Dermis blood vessel endothelial cell (primary cell): Measurements from ENCODE around the gene SPEF2. TPM values are rescaled to one million over a fixed set of nuclear protein-coding genes. Genes with fewer than 3 reads are reported as not detected.

Experiments used
- DNase-seq: peaks from one replicate; pipeline ENCODE4 v3.0.0; 2010
- total RNA-seq: library from RNA; depleted of rRNA; stranded (reverse); fragments of >200 nt; gene quantifications from 2 replicates; pipeline ENCODE4 v1.2.3, GENCODE V29; 2014

SPEF2 gene
- total RNA-seq, 1 donor from 2014 or later, result 1.2 TPM

- DNase-seq, result peak; percentile 18
Measured at GRCh38 chr5:35856765-35857351, 239.2 kb downstream of the SPEF2 start, which contains the start of gene IL7R. Gene IL7R, plus strand, starts transcription at chr5:35856891. Its CDS starts 87 bp downstream, at chr5:35856978.

DNA sequence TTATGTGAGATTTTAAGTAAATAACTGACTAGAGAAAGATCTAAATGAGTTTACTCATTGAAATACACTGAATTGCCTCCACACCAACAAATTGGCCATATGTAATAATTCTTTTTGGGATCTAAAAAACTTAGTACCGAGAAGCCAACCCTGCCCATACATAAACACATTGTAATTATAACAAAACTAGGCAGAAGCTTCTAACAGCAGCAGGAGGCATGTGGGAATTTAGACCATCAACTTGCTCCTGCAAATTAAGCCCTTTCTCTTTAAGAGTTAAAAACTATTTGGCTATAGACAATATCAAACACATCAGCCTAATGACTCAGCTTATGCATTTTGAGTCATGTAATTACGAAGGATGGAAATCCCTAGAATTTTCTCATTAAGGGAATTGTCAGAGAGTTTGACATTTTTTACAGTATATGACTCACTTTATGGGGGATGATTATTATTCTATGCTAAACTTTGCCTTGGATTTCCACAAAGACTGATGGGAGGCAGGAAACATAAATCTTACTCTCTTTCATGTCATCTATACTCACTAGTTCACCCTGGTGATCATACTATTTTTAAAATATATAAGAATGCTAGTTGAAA is 240.0 kb downstream of the SPEF2 start:
- DNase-seq, result peak; percentile 84

- peak; percentile 58 for DNase-seq
Measured at GRCh38 chr5:35859101-35859661, 241.5 kb downstream of the SPEF2 start.

GRCh38 chr5:35860686-35861085 is 243.0 kb downstream of the SPEF2 start:
- no peak for DNase-seq

DNA sequence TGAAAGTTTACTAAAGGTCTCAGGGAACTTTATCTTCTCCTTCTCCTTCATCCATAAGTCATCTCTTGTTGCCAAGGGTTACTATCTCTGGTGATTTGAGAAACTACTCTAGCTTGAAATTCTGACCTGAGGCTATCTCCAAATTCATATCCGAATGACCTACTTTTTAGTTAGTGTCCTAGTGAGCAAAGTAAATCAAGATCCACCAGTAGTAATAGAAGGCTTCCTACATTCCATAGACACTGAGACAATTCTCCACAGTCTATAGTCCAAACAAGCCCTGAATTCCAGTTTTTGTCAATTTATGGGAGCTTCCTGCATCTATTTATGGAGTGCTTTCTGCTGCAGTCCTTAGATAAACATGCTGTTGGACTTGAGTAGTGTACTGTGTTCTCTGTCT is 244.1 kb downstream of the SPEF2 start:
- no peak for DNase-seq

- DNase-seq, result no peak
Measured at GRCh38 chr5:35862126-35862525, 244.5 kb downstream of the SPEF2 start.

DNA sequence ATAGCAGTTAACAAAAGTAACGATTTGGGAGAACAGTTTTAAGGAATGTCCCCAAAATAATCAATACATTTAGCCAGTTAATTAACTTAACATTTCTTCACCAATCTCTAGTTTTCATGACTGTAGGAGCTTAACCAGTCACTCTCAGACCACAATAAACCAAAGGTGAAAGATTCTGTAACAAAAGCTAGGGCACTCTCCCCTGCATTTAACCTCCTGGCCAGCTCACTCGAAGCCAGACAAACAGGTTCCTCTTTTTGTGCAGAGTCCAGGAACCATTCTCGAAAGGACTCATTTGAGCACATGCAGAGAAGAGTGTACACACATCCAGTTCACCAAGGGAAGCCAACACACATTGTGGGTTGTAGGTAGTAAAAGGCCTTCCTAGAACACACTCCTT is 245.5 kb downstream of the SPEF2 start:
- no peak for DNase-seq

Other genes with a start within 250 kb of the SPEF2 start
- gene IL7R, start 239.0 kb downstream of the SPEF2 start, total RNA-seq, result 0.51 and 2.2 TPM in 2 replicates